H1 (cell line): Measurements from ENCODE around the gene TGFB3. TPM values are rescaled to one million over a fixed set of nuclear protein-coding genes. Genes with fewer than 3 reads are reported as not detected.
A peak's percentile ranks its signal among the peaks of the same experiment; 100 is the strongest.

ENCODE experiments used
- ASH2L ChIP-seq: fragments of 200-600, 300-600 bp; sonication (generic); IDR thresholded peaks from one replicate; pipeline ENCODE4 v1.7.1; 2017; ENCODE audit warnings: low read length
- CBX5 ChIP-seq: fragments of 300-800, 300-1000 bp; sonication (generic); IDR thresholded peaks from 2 replicates; pipeline ENCODE4 v1.7.1; 2016; ENCODE audit warnings: antibody characterized with exemption, low read length, low read depth
- CEBPB ChIP-seq: IDR thresholded peaks from 2 replicates; pipeline ENCODE4 v1.6.1; 2012; ENCODE audit warnings: low read depth, low read length
- MAFK ChIP-seq: IDR thresholded peaks from 2 replicates; pipeline ENCODE4 v1.6.1; 2012; ENCODE audit warnings: low read depth, mild to moderate bottlenecking, improper control_type of control experiment, low read length
- POU5F1 ChIP-seq: IDR thresholded peaks from 2 replicates; pipeline ENCODE4 v1.6.1; 2011; ENCODE audit warnings: low read depth, mild to moderate bottlenecking, low read length, moderate library complexity
- RAD21 ChIP-seq, 2 experiments: IDR thresholded peaks in 1 of 2; conservative IDR thresholded peaks in 1 of 2; 2 replicates each; pipeline ENCODE4 v1.6.1; 2011; ENCODE audit warnings: low read depth in 2 of 2, low read length in 2 of 2, improper control_type of control experiment in 1 of 2, inconsistent platforms in 1 of 2, mild to moderate bottlenecking in 1 of 2, moderate library complexity in 1 of 2
- RXRA ChIP-seq: IDR thresholded peaks from 2 replicates; pipeline ENCODE4 v1.6.1; 2011; ENCODE audit warnings: low read depth, mild to moderate bottlenecking, low read length, moderate library complexity; ENCODE audit not compliant: insufficient read depth
- SAP30 ChIP-seq: fragments of 300-600 bp; sonication (generic); IDR thresholded peaks from 2 replicates; pipeline ENCODE4 v1.7.1; 2012; ENCODE audit warnings: low read length, moderate library complexity, mild to moderate bottlenecking, inconsistent platforms; ENCODE audit not compliant: insufficient read depth, insufficient replicate concordance
- SIN3A ChIP-seq, 2 experiments: IDR thresholded peaks in 1 of 2; conservative IDR thresholded peaks in 1 of 2; 2 replicates each; pipeline ENCODE4 v1.6.1; 2011 to 2012; ENCODE audit warnings: low read length in 2 of 2, improper control_type of control experiment in 1 of 2, low read depth in 1 of 2, mild to moderate bottlenecking in 1 of 2
- SP2 ChIP-seq: IDR thresholded peaks from 2 replicates; pipeline ENCODE4 v1.6.1; 2012; ENCODE audit warnings: mild to moderate bottlenecking, low read length, inconsistent platforms
- SP4 ChIP-seq: IDR thresholded peaks from 2 replicates; pipeline ENCODE4 v1.6.1; 2012; ENCODE audit warnings: low read length, inconsistent platforms
- TBP ChIP-seq: IDR thresholded peaks from 2 replicates; pipeline ENCODE4 v1.6.1; 2011; ENCODE audit warnings: low read depth, low read length, improper control_type of control experiment
- polyA plus RNA-seq, 7 experiments: library from polyadenylated mRNA; depleted of rRNA in 3 of 7; stranded (reverse) in 5 of 7; unstranded in 2 of 7; fragments of >200 nt in 5 of 7; fragments of 200-250 nt in 2 of 7; gene quantifications; 1 replicate in 5 of 7; 2 replicates in 1 of 7; 4 replicates in 1 of 7; pipeline versions ENCODE4 v1.2.1 to v1.2.3, GENCODE V29; 2011 to 2013; ENCODE audit warnings: missing spikeins in 2 of 7, mixed read lengths in 2 of 7
- total RNA-seq: library from RNA; stranded (reverse); fragmentation: NEBNext Ultra II Directional; extraction: Animal tissue kit (Norgen Biotek cat#: 25700); gene quantifications from 2 replicates; pipeline ENCODE4 v1.2.1, GENCODE V29; 2021
- TF ChIP-seq, protein P1 (sequence below), 3 experiments: IDR thresholded peaks; 1 replicate in 2 of 3; 2 replicates in 1 of 3; pipeline versions ENCODE4 v1.5.1 to v1.6.1; 2011; ENCODE audit warnings: low read length in 3 of 3, mild to moderate bottlenecking in 3 of 3, inconsistent platforms in 2 of 3, low read depth in 1 of 3, moderate library complexity in 1 of 3; ENCODE audit not compliant: insufficient read depth in 1 of 3; ENCODE audit errors: control extremely low read depth in 1 of 3

The TGFB3 gene
- total and polyA plus RNA-seq, 2 of the 8 experiments (the other 6 are each of a cell fraction or from before 2014, with no cell fraction given), result 0.65 to 0.86 TPM

DNA sequence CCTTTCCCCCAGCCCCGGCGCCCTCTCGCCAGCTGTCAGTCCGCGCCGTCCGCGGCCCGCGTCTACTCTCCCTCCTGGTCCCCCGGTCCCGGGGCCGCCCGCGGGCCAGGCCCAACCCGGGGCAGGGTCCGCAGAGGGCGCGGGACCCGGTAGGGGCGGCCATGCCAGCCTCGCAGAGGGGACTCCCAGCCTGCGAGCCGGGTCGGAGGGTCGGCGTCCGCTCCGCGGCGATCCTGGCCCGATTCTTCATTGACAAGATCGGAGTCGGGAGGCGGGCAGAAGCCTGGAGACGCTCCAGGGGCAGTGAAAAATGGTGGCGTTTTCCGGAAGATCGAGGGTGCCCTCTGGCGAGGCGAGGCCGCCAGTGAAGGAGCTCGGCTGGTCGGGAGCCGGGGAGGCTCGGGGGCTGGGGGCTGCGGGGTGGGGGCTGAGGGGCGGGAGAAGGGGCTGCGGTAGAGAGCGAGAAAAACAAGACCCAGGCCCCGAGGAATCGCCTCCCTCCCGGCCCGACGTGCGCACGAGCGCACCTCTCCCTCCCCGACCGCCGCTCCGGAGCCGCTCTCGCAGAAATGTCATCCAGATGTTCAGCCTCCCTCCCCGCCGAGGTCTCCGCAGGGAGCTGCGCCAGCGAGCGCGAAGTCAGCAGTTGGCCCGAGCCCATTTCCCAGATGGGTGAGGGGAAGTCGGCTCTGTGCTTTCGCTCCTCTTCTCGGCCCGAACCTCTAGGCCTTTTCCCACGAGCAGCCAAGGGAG is 647 bp upstream of the TGFB3 start (continued):
- no peak for TF ChIP-seq TBP
- peak; percentile 94 for TF ChIP-seq ASH2L
- no peak for TF ChIP-seq POU5F1
- TF ChIP-seq SIN3A (conservative IDR thresholded peaks at IDR 0.05 in 1 of 2, IDR thresholded peaks at IDR 0.05 in 1 of 2; ENCODE audit: low read depth in 1 of 2, low read length in 2 of 2), result peak in 1 of 2 experiments; percentile 45; a peak in 2 of 4 replicates
- no peak for TF ChIP-seq CBX5
- TF ChIP-seq RXRA, result no peak
- TF ChIP-seq RAD21 (IDR thresholded peaks at IDR 0.05 in 1 of 2, conservative IDR thresholded peaks at IDR 0.05 in 1 of 2; ENCODE audit: low read depth in 2 of 2, low read length in 2 of 2), result peak; percentile 74 to 81
- TF ChIP-seq, protein P1, sequence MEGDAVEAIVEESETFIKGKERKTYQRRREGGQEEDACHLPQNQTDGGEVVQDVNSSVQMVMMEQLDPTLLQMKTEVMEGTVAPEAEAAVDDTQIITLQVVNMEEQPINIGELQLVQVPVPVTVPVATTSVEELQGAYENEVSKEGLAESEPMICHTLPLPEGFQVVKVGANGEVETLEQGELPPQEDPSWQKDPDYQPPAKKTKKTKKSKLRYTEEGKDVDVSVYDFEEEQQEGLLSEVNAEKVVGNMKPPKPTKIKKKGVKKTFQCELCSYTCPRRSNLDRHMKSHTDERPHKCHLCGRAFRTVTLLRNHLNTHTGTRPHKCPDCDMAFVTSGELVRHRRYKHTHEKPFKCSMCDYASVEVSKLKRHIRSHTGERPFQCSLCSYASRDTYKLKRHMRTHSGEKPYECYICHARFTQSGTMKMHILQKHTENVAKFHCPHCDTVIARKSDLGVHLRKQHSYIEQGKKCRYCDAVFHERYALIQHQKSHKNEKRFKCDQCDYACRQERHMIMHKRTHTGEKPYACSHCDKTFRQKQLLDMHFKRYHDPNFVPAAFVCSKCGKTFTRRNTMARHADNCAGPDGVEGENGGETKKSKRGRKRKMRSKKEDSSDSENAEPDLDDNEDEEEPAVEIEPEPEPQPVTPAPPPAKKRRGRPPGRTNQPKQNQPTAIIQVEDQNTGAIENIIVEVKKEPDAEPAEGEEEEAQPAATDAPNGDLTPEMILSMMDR (IDR thresholded peaks at IDR 0.05; ENCODE audit: control extremely low read depth in 1 of 3, insufficient read depth in 1 of 3, low read depth in 1 of 3, low read length in 3 of 3), result peak; percentile 54 to 67 (median 63)
- TF ChIP-seq SAP30, result no peak
- no peak for TF ChIP-seq SP4
- no peak for TF ChIP-seq SP2
- no peak for TF ChIP-seq CEBPB
- no peak for TF ChIP-seq MAFK
